ENCODE results near the gene ARRDC1. TPM values are rescaled to one million over a fixed set of nuclear protein-coding genes. Genes with fewer than 3 reads are reported as not detected.

ARRDC1 gene
- total RNA-seq (2014; rRNA removed; shearing (Covaris generic)) = 38.8 and 45.0 TPM in 2 replicates

GRCh38 chr9:137605121-137606004, at the start of gene ARRDC1:
Gene ARRDC1, plus strand, starts transcription at chr9:137605686. Its CDS starts 32 bp downstream, at chr9:137605718.

GRCh38 chr9:137578518-137579258, 26.8 kb upstream of the ARRDC1 start, which contains the start of gene DPH7:
Gene DPH7, minus strand, starts transcription at chr9:137578925. Its CDS starts 148 bp downstream, at chr9:137578777.

GRCh38 chr9:137590469-137591383, 14.8 kb upstream of the ARRDC1 start, which contains the start of gene ZMYND19:
Gene ZMYND19, minus strand, starts transcription at chr9:137590512. Its CDS starts 249 bp downstream, at chr9:137590263.

GRCh38 chr9:137618105-137619067, 12.9 kb downstream of the ARRDC1 start, which contains the start of gene EHMT1:
Gene EHMT1, plus strand, starts transcription at chr9:137619005. Its CDS starts 24 bp downstream, at chr9:137619029.

Small RNAs within 50 kb of the gene (small RNA-seq; reads per million reads assigned to genes)
- not detected for gene RF00017

Other genes with a start within 250 kb of the ARRDC1 start
- 3.9 and 4.8 TPM in 2 replicates for gene EXD3, start 182.5 kb upstream of the ARRDC1 start, total RNA-seq (2014; rRNA removed; shearing (Covaris generic))
- gene NOXA1, start 182.3 kb upstream of the ARRDC1 start, total RNA-seq (2014; rRNA removed; shearing (Covaris generic)) = 0.56 and 1.2 TPM in 2 replicates
- 0.21 TPM in 1 of 2 replicates, not detected in the other for gene ENTPD8, start 164.3 kb upstream of the ARRDC1 start, total RNA-seq (2014; rRNA removed; shearing (Covaris generic))
- 34.7 and 38.6 TPM in 2 replicates for gene NSMF, start 146.4 kb upstream of the ARRDC1 start, total RNA-seq (2014; rRNA removed; shearing (Covaris generic))
- gene PNPLA7, start 55.3 kb upstream of the ARRDC1 start, total RNA-seq (2014; rRNA removed; shearing (Covaris generic)) = 1.3 and 1.8 TPM in 2 replicates
- gene MRPL41, start 53.8 kb upstream of the ARRDC1 start, total RNA-seq (2014; rRNA removed; shearing (Covaris generic)) = 132 and 161 TPM in 2 replicates
- 41.4 and 46.1 TPM in 2 replicates for gene DPH7, start 26.8 kb upstream of the ARRDC1 start, total RNA-seq (2014; rRNA removed; shearing (Covaris generic))
- 49.6 and 53.9 TPM in 2 replicates for gene ZMYND19, start 15.2 kb upstream of the ARRDC1 start, total RNA-seq (2014; rRNA removed; shearing (Covaris generic))
- 58.4 and 61.8 TPM in 2 replicates for gene EHMT1, start 13.3 kb downstream of the ARRDC1 start, total RNA-seq (2014; rRNA removed; shearing (Covaris generic))